GM18517 (cell line): ENCODE results near the gene CAT.
"Not testable (repeated sequence)": the region's sequence is repeated elsewhere in the genome, so short reads cannot be mapped to it uniquely, and the experiment has no call there.

ENCODE experiments used
- ATAC-seq: cut with Tn5 transposase; IDR thresholded peaks from one replicate; pipeline ENCODE4 v1.9.1; 2021; ENCODE audit warnings: mild to moderate bottlenecking, moderate library complexity; ENCODE audit not compliant: unreplicated experiment

CAT gene

GRCh38 chr11:34424826-34425225 lies 13.9 kb upstream of the CAT start:
- not testable (repeated sequence) for ATAC-seq

GRCh38 chr11:34425360-34425759 lies 13.4 kb upstream of the CAT start:
- no peak for ATAC-seq

GRCh38 chr11:34425867-34426266 lies 12.9 kb upstream of the CAT start:
- no peak for ATAC-seq

GRCh38 chr11:34426766-34427185 lies 12.0 kb upstream of the CAT start:
- no peak for ATAC-seq

- ATAC-seq = no peak
These were observed 11.4 kb upstream of the CAT start for GRCh38 chr11:34427186-34427805.

GRCh38 chr11:34431979-34432378 lies 6.8 kb upstream of the CAT start:
- no peak for ATAC-seq

- no peak for ATAC-seq
These were observed 5.9 kb upstream of the CAT start for GRCh38 chr11:34432822-34433221.

- no peak for ATAC-seq
These were observed 4.8 kb upstream of the CAT start for GRCh38 chr11:34433899-34434298.

GRCh38 chr11:34437224-34438125 lies 1.3 kb upstream of the CAT start:
- ATAC-seq = no peak

- ATAC-seq = no peak
These were observed 970 bp downstream of the CAT start for GRCh38 chr11:34439610-34440198.

- ATAC-seq = no peak
These were observed 3.1 kb downstream of the CAT start for GRCh38 chr11:34441814-34442213.

GRCh38 chr11:34443136-34443535 lies 4.4 kb downstream of the CAT start:
- no peak for ATAC-seq

GRCh38 chr11:34444428-34444827 lies 5.7 kb downstream of the CAT start:
- no peak for ATAC-seq

GRCh38 chr11:34445956-34446355 lies 7.2 kb downstream of the CAT start:
- ATAC-seq = no peak

- no peak for ATAC-seq
These were observed 7.7 kb downstream of the CAT start for GRCh38 chr11:34446386-34446785.

- ATAC-seq = no peak
These were observed 8.3 kb downstream of the CAT start for GRCh38 chr11:34447044-34447443.

GRCh38 chr11:34448223-34448994 lies 9.7 kb downstream of the CAT start:
- ATAC-seq = no peak

GRCh38 chr11:34449013-34449412 lies 10.3 kb downstream of the CAT start:
- ATAC-seq = no peak

- no peak for ATAC-seq
These were observed 12.3 kb downstream of the CAT start for GRCh38 chr11:34451053-34451452.

GRCh38 chr11:34454308-34455032 lies 15.7 kb downstream of the CAT start:
- no peak for ATAC-seq

GRCh38 chr11:34457607-34458006 lies 18.9 kb downstream of the CAT start:
- no peak for ATAC-seq
